GM19043 (cell line): ENCODE data around the gene PUS1.

Experiments
- ATAC-seq: cut with Tn5 transposase; IDR thresholded peaks from one replicate; pipeline ENCODE4 v1.9.1; 2021; ENCODE audit warnings: low read depth; ENCODE audit not compliant: unreplicated experiment

The PUS1 gene

DNA sequence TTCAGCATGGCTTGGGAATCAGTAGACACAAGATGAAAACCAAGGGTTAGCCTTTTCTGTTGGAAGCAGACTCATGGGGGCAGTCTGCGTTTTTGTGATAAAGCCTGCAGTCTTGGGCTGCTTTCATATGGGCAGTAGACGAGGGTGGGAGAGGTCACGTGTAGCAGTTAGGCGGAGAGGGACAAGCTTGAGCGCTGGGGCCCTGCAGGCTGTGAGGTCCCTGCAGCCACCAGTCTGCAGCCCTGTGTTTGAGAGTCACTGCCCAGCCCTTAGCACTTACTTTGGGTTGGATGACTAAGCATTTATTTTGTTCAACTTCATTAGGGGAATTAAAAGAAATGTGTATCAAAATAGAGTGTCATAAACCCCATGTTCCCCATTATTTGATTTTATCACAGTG, 57.8 kb downstream of the PUS1 start:
- no peak for ATAC-seq

DNA sequence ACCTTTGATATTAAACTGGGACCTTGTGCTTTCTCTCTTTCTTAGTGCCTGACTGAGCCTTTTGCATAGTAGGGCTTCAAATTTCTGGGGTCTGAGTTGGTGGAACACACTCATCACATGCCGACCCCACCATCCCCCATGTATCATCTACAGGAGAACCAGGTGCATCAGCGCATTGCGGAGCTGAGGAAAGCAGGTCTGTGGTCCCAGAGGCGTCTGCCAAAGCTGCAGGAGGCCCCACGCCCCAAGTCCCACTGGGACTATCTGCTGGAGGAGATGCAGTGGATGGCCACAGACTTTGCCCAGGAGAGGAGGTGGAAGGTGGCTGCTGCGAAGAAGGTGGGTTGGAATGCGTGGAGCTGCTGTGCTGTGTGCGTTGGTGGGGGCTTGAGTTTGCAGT, 58.5 kb downstream of the PUS1 start:
- no peak for ATAC-seq

- ATAC-seq: no peak
Measured at GRCh38 chr12:131988054-131988796, 59.1 kb downstream of the PUS1 start.

GRCh38 chr12:131989021-131989420, 59.9 kb downstream of the PUS1 start:
- ATAC-seq: no peak

GRCh38 chr12:131990066-131990979, 61.2 kb downstream of the PUS1 start:
- no peak for ATAC-seq

DNA sequence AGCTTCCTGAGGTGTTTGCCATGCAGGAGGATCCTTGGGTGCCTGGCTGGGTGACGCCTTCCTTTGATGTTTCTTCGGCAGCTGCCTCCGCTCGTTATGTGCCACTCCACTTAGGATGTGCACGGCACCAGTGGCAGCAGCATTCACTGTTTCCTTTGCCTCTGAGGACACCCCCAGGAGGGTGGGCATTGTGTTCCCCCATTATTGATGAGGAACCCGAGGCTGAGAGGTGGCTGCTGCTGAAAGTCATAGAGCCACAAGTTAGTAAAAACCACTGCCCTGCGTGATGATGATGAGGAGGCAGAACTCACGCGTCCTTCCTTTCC, 61.9 kb downstream of the PUS1 start:
- ATAC-seq: no peak

DNA sequence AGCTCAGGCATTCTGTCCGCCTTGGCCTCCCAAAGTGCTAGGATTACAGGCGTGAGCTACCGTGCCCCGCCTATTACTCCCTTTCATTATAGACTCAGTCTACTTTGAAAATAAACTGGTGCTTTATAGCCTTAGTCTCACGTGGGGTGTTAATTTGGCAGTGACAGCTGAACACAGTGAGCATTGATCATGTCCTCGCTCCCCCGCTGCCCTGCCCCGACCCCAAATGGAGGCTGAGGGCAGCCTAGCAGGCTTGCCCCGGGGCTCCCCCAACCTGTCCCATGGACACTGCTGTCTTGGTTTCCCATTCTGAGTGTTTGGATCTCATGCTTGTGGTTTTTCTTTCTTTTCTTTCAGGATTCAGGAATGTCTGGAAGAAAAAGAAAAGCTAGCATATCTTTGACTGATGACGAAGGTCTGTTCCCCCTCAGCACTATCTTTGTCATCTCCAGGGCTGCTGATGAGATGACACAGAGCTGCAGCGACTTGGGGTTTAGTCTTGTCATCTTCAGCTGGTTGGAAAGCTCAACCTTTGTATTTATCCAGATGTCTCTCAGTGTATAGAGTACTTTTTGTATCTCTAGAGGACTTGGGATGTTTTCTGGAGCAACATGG, 62.8 kb downstream of the PUS1 start:
- no peak for ATAC-seq

DNA sequence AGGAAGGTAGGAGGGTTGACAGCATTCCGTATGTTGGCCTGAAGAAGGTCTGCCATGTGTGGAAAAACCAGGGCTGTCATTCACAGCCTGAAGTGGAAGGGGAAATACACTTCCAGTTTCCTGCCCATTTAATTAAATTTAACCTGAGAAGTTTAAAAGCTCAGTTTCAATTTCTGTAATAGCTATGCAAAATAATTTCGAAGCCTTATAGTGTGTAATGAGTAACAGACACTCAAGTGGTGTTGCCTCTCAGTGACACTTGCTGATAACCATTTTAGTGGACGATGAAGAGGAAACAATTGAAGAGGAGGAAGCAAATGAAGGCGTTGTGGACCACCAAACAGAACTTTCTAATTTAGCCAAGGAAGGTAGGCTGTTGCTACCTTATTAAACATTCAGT, 65.5 kb downstream of the PUS1 start:
- ATAC-seq: peak; percentile 92
